Hematopoietic multipotent progenitor cell treated with erythropoietin and hydrocortisone succinate and interleukin-3 and kit ligand, for 15 days (in vitro differentiated cells): Measurements from ENCODE around the gene STARD3.
"Not testable (repeated sequence)": the region's sequence is repeated elsewhere in the genome, so short reads cannot be mapped to it uniquely, and the experiment has no call there.

ENCODE experiments used
- DNase-seq: peaks from one replicate; pipeline ENCODE4 v3.0.0-alpha.2; 2015; ENCODE audit warnings: low spot score

Gene STARD3

DNA sequence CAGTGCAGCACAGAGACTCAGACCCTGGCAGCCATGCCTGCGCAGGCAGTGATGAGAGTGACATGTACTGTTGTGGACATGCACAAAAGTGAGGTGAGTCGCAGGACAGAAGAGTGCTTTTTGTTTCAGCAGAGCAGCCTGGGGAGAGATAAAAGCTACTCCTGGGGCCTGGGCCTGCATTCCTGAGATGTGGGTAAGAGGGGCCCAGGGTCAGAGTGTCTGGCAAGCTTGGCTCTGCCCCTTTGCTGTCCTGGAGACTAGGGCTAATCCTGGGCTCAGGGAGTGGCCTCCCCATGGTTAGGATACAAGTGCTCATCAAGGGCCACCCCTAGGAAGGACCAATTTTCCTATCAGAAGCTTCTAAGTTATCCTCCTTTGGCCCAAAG lies 58.1 kb downstream of the STARD3 start:
- no peak for DNase-seq

DNA sequence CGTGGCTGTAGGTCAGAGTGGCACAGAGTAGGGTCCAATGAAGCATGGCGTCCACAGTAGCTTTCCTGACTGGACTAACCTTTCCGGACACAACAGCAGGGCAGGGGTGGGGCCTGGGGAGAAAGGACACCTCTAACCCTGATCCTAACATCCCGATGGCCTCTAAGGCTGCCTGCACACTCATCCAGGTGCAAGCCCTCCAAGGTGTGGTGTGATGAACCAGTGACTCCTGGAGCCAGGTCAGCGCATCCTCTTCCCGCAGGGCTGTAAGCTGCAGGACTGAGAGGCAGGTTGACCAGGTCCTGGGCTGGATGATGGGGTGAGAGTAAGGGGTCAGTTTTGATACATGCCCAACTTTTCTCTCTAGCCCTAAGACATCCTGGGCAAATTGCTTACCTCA lies 59.8 kb downstream of the STARD3 start:
- DNase-seq, result no peak

DNA sequence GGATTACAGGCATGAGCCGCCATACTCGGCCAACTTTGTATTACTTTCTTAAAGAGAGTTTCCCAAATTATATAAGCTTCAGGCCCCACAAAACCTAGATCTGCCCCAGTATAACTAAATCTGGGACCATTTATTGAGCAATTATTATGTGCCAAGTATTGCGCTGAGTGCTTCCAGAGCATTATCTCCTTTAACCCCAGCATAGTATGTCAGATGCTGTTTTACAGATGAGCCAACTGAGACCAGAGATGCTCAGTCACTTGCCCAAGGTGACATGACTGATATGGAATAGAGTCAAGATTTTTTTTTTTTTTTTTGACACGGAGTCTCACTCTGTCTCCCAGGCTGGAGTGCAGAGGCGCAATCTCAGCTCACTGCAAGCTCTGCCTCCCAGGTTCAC lies 61.0 kb downstream of the STARD3 start:
- DNase-seq, result no peak

DNA sequence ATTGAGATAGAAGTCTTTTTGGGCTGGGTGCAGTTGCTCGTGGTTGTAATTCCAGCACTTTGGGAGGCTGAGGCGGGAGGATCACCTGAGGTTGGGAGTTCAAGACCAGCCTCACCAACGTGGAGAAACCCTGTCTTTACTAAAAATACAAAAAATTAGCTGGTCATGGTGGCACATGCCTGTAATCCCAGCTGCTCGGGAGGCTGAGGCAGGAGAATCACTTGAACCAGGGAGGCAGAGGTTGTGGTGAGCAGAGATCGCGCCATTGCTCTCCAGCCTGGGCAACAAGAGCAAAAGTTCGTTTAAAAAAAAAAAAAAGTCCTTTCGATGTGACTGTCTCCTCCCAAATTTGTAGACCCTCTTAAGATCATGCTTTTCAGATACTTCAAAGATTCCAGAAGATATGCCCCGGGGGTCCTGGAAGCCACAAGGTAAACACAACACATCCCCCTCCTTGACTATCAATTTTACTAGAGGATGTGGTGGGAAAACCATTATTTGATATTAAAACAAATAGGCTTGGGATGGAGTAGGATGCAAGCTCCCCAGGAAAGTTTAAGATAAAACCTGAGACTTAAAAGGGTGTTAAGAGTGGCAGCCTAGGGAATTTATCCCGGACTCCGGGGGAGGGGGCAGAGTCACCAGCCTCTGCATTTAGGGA lies 62.3 kb downstream of the STARD3 start:
- not testable (repeated sequence) for DNase-seq

DNA sequence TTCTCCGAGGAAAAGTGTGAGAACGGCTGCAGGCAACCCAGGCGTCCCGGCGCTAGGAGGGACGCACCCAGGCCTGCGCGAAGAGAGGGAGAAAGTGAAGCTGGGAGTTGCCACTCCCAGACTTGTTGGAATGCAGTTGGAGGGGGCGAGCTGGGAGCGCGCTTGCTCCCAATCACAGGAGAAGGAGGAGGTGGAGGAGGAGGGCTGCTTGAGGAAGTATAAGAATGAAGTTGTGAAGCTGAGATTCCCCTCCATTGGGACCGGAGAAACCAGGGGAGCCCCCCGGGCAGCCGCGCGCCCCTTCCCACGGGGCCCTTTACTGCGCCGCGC lies 62.8 kb downstream of the STARD3 start, which contains the start of gene ERBB2:
Gene ERBB2 (plus strand): TSS at position 247 of the 330 bp plus-strand sequence. CDS start 175 bp downstream, outside the sequence.
- no peak for DNase-seq

DNA sequence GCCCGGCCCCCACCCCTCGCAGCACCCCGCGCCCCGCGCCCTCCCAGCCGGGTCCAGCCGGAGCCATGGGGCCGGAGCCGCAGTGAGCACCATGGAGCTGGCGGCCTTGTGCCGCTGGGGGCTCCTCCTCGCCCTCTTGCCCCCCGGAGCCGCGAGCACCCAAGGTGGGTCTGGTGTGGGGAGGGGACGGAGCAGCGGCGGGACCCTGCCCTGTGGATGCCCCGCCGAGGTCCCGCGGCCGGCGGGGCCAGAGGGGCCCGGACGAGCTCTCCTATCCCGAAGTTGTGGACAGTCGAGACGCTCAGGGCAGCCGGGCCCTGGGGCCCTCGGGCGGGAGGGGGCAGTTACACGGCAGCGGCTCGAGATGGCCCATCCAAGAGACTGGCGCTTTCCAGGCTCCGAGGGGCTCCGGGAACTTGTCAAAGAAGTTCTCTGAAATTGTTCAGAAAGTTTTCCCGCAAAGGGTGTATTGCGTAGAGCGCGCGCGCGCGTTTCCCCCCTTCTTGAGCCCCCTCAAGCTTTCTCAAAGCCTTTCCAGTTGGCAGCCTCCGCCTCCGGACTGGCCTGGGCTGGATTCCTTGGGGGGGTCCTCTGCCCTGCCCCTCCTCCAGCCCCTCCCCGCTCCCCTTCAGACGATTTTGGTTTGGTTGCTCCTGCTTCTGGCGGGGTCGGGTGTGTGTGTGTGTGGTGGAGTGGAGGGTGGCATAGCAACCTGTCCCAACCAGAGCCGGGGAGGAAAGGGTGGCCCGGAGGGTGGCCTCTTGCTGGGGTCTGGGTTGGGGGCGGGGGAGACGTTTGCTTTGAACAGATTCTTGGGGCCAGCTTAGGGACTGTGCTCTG lies 63.4 kb downstream of the STARD3 start:
- DNase-seq, result no peak

DNA sequence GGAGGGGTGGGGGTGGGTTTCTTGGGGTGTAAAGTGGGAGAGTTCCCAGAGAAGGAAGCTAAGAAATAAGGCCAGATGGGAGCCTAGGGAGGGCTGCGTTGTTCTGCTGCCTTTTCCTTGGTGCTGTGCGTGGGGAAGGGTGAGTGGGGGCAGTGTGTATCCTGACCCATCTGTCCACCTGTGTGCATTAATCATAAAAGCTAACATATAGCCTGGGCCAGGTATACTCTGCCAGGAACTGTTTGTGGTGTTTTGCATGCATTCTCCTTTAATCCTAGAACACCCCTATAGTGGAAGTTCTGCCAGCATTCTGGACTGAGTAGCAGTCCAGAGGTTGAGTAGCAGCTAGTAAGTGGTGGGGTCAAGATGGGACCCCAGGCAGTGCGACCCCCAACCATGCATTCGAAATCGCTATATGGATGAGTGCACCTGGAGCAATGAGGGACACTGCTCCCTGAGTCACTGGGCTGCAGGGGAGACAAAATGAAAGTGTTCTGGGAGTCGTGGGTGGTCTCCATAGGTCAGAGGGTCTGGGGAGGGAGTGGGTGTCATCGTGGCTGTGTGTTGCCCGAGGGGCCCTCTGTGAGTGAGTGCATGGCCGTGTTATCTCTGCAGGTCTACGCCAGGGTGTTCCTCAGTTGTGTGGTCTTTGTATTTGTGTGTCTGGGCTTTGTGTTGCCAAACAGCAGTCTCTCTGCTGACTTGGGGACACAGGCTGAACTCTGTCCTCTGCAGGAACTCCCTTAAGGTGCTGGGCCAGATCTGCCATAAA lies 64.3 kb downstream of the STARD3 start:
- DNase-seq, result no peak

DNA sequence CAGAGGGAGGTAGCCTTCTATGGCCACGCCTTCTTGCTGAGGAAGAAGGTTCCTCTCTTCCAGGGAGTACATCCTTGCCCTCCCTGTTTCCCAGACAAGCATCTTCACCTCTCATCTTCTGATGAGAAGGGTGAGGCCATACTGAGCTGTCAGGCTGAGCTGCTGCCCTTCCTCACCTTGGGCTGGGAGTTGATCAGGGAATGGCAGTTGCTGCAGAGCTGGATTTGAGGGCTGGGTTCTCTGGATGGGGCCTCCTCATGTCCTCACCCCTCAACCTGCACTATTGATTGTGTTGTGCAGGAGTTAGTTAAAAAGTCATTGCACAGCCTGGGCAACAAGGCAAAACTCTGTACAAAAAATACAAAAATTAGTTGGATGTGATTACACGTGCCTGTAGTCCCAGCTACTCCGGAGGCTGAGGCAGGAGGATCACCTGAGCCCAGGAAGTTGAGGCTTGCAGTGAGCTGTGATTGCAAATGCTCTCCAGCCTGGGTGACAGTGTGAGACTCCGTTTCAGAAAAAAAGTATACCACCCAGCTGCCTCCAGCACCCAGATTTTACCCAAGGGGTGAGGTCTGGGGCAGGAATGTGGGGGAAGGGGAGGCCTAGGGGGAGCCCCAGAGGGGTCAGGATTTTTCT lies 65.0 kb downstream of the STARD3 start:
- no peak for DNase-seq

DNA sequence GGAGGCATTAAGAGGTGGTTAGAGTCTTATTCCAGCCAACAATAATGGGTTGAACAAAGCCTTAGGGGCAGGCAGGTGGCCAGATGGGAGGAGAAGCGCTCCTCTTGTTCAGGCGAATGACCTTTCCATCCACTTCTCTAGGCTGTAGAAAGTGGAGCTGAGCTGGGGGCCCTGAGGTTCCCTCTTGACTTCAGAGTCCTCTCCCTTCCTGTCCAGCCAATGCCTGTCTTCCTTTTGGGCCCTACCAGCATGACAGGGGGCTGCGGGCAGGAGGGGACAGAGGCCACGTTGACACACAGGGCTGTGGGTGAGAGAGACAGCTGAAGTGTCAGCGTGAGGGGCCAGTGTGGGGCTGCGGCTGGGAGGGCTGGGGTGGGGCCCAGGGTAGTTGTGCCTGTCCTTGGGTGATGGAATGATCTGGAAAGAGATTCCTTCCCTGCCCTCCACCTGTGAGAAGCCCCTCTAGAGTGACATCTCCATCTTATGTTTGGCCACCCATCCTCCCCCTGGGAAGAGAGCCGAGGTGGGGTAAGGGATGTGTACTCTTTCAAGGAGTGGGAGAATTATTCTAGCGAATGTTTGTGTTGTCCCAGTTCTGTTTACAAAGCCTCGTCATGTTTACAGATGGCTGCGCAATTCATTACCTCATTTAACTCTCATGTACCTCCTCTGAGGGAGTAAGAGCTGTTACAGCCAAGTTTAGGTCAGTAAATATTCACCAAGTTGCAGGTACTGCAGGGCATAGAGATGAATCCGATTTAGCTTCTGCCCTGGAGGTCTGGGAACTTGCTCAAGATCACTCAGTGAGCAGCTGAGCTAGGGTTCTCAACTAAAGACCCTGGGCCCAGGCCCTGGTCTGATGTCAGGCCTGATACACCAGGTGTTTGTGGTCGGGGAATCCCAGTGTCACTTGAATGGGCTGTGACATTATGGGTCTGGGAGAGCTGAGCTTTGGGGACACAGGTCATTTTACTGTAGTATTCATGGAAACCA lies 66.3 kb downstream of the STARD3 start:
- DNase-seq, result no peak

DNA sequence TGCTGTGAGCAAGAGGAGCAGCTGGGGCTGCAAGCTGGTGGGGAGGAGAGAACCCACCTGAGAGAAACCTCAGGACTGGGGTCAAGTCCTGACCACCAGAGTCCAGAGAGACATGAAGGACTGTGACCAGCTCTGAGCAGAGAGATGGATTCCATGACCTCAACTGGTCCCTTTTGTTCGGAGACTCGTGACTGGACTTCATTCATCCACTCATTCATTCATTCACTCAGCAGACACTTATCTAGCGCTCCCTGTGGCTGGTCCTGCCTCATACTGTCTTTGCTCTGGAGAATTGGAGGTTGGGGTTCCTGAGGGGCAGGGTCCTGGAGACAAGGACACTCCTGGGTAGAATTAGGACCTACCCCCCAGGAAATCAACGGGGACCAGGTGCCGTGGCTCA lies 67.0 kb downstream of the STARD3 start:
- no peak for DNase-seq

DNA sequence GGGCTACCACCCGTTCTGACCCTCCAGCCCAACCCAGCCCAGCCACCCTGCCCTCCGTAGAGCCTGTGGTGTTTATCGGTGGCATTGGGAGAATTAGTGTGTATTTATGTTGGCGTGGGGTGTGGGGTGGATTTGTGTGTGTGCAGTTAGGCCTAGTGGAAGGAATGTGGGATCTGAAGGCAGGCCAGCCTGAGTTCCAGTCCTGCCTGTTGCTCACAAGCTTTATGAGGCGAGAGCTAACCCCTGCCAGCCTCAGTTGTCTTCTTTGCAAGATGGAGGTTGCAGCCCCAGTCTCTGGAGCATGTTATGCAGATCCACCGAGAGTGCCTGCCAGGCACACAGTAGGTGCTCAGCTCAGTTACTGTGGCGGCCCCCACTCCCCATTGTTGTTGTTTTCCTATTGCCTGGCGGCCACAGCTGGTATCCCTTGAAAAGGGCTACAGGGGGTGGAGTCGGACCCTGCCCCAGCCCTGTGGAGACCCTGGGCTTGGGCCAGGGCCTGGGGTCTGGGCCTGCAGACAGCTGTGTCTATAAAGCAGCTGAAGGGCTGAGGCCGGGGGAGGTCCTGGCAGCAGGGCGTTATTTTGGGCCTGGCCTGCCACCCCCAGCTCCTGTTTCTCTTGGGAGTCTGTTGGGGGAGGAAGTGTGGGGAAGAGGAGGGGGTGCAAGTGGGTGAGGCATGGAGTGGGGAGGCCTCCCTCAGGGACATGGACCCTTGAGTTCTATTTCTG lies 68.0 kb downstream of the STARD3 start:
- no peak for DNase-seq

DNA sequence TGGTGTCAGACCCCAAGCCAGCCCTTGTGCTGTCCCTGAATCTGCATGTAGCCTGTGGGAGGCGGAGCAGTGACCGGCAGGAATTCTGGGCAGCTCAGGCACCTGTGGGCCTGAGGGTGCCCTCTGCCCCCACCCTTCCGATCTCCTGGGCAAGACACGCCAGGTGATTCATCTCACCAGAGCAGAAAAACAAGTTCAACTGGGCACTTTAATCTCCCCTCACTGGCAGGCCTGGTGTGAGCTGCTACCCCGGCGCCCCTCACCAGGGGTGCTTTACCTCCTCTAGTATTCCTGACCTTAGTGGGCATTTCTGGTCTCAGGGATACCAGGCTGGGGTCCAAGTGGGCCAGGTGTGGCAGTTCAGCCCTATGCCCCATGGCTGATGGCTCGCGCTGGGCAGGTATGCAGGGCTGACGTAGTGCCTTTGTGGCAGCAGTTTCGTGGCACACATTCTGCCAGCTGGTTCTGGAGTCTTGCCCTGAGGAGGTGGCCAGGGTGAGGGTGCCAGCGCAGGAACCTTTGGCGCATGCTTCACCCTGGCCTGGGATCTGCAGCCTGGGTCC lies 68.9 kb downstream of the STARD3 start:
- DNase-seq, result no peak

DNA sequence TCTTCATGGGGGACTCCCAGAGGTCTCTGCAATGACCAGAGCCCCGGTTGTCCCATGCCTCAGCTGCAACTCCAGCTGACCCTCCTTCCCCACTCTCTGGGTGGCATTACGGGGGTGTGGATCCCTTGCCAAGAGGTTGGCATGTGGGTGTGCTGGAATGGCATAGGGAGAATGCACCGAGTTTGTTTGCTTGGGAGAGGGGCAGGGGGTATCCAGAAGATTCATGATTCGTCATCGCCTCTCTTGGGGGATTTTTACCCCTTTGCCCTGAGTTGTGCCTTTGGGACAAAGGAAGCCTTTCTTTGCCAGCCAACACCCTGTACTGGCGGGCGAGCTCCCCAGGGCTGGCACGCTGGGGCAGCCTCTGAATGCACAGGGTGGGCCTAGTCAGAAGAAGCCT lies 69.4 kb downstream of the STARD3 start:
- no peak for DNase-seq

DNA sequence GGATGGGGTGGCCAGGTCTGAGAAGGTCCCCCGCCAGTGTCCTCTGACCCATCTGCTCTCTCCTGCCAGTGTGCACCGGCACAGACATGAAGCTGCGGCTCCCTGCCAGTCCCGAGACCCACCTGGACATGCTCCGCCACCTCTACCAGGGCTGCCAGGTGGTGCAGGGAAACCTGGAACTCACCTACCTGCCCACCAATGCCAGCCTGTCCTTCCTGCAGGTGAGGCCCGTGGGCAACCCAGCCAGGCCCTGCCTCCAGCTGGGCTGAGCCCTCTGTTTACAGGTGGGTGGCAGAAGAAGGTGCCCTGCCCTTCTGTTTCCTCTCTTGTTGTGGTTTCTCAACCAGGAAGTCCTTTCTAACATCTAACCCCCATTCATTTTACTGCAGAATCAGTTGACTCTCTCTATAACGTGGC lies 70.0 kb downstream of the STARD3 start:
- no peak for DNase-seq

DNA sequence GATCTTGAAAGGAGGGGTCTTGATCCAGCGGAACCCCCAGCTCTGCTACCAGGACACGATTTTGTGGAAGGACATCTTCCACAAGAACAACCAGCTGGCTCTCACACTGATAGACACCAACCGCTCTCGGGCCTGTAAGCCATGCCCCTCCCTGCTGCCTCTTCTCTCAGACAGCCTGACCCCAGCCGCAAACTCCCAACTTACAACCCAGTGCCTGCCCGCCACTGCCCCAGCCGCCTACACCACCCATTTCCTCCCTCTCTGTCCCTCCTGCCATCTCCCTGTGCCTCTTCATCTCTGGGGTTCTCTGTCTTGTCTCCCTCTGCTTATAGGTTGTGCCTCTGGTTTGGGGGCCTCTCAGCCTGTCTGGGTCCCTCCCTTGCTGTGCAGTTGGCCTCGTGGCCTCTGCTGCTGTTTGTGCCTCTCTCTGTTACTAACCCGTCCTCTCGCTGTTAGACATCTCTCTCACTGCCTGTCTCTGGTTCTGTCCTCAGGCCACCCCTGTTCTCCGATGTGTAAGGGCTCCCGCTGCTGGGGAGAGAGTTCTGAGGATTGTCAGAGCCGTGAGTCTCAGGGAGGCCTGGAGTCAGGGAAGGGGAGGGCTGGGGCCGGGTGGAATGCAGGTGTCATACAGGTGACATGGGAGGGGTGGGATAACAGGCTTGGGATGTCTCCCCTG lies 72.5 kb downstream of the STARD3 start:
- no peak for DNase-seq

DNA sequence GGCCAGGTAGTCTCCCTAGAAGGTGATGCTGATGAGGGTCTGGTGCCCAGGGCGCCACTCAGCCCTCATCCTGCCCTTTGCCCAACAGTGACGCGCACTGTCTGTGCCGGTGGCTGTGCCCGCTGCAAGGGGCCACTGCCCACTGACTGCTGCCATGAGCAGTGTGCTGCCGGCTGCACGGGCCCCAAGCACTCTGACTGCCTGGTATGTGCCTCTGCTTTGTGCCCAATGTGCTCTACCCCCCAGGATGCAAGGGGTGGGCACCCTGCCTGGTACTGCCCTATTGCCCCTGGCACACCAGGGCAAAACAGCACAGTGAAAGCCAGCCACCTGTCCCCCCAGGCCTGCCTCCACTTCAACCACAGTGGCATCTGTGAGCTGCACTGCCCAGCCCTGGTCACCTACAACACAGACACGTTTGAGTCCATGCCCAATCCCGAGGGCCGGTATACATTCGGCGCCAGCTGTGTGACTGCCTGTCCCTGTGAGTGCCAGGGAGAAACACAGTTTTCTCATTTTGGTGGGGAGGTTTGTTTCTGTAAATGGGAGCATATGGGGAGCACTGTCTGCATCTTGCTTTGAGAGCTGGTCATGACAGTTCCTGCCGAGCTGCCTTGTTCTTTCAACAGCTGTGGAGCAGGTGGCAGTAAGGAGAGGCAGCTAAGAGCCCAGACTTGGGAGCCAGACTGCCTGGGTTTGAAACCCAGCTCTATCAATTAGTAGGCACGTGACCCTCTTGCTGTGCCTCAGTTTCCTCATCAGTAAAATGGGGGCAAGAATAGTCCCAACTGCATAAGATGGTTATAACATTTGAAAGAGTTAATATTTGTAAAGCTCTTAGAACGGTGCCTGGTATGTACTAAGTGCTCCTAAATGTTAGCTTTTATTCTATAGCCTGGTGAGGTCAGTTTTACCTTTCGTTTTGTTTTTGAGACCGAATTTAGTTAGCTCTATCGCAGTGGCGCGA lies 73.3 kb downstream of the STARD3 start:
- no peak for DNase-seq

DNA sequence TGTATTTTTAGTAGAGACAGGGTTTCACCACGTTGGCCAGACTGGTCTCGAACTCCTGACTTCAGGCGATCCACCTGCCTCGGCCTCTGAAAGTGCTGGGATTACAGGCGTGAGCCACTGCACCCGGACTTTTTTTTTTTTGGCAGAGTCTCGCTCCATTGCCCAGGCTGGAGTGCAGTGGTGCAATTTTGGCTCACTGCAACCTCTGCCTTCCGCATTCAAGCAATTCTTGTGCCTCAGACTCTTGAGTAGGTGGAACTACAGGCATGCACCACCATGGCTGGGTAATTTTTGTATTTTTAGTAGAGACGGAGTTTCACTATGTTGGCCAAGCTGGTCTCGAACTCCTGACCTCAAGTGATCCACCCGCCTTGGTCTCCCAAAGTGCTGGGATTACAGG lies 74.1 kb downstream of the STARD3 start:
- not testable (repeated sequence) for DNase-seq

DNA sequence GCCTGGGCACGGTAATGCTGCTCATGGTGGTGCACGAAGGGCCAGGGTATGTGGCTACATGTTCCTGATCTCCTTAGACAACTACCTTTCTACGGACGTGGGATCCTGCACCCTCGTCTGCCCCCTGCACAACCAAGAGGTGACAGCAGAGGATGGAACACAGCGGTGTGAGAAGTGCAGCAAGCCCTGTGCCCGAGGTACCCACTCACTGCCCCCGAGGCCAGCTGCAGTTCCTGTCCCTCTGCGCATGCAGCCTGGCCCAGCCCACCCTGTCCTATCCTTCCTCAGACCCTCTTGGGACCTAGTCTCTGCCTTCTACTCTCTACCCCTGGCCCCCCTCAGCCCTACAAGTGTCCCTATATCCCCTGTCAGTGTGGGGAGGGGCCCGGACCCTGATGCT lies 74.9 kb downstream of the STARD3 start:
- no peak for DNase-seq
